Neural crest cell (in vitro differentiated cells): ENCODE data around the gene SNRNP70. TPM values are rescaled to one million over a fixed set of nuclear protein-coding genes. Genes with fewer than 3 reads are reported as not detected.
A peak's percentile ranks its signal among the peaks of the same experiment; 100 is the strongest.

Source experiments
- DNase-seq: peaks from one replicate; pipeline ENCODE4 v3.0.0; 2021; ENCODE audit warnings: low read depth, mixed read lengths, low spot score
- H3K27ac Mint-ChIP-seq: one replicate; pipeline ENCODE4 v1.8.0; 2021; ENCODE audit warnings: mild to moderate bottlenecking, mixed read lengths; ENCODE audit not compliant: unreplicated experiment
- H3K27me3 Mint-ChIP-seq: 2 replicates; pipeline ENCODE4 v1.8.0; 2021; ENCODE audit warnings: low read depth, mild to moderate bottlenecking, mixed read lengths
- H3K36me3 Mint-ChIP-seq: 2 replicates; pipeline ENCODE4 v1.8.0; 2021; ENCODE audit warnings: low read depth, mild to moderate bottlenecking, mixed read lengths
- H3K4me1 Mint-ChIP-seq: 2 replicates; pipeline ENCODE4 v1.8.0; 2021; ENCODE audit warnings: mixed read lengths
- H3K4me3 Mint-ChIP-seq: one replicate; pipeline ENCODE4 v1.8.0; 2021; ENCODE audit warnings: mild to moderate bottlenecking, mixed read lengths
- H3K9me3 Mint-ChIP-seq: 2 replicates; pipeline ENCODE4 v1.8.0; 2021; ENCODE audit warnings: mixed read lengths
- total RNA-seq: library from RNA; stranded (reverse); gene quantifications from 2 replicates; pipeline ENCODE4 v1.2.1, GENCODE V29; 2021
- TF ChIP-seq, protein P1 (sequence below): fragments of 200-600 bp; sonication (generic); conservative IDR thresholded peaks from 2 replicates; pipeline ENCODE4 v1.5.0; 2021; ENCODE audit warnings: antibody characterized with exemption, mild to moderate bottlenecking

SNRNP70 gene
- total RNA-seq, 1 donor from 2014 or later, result 303 TPM

DNA sequence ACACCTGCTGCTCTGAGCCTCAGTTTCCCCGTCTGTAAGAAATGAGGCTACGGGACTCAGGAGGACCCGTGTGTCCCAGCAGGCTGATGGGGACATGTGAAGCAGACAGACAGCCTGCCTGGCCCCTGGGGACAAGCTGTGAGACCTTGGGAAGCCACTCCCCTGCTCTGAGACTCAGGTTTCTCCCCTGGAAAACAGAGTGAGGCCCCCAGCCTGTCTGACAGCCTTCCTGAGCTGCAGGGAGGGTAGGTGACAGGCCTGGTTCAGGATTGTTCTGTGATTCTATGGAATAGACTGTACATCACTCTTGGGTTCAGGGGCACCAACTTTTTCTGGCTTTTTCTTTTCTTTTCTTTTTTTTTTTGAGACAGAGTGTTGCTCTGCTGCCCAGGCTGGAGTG lies 17.7 kb upstream of the SNRNP70 start:
- Mint-ChIP-seq H3K27ac (no peak overlapping the region), H3K4me3 (no peak overlapping the region), H3K4me1 (no peaks in the 10 kb centered on the region), H3K27me3 (peaks cover 86% of the 10 kb centered on the region), H3K36me3 (no peaks in the 10 kb centered on the region), H3K9me3 (peaks cover 13% of the 10 kb centered on the region)
- TF ChIP-seq, protein P1, sequence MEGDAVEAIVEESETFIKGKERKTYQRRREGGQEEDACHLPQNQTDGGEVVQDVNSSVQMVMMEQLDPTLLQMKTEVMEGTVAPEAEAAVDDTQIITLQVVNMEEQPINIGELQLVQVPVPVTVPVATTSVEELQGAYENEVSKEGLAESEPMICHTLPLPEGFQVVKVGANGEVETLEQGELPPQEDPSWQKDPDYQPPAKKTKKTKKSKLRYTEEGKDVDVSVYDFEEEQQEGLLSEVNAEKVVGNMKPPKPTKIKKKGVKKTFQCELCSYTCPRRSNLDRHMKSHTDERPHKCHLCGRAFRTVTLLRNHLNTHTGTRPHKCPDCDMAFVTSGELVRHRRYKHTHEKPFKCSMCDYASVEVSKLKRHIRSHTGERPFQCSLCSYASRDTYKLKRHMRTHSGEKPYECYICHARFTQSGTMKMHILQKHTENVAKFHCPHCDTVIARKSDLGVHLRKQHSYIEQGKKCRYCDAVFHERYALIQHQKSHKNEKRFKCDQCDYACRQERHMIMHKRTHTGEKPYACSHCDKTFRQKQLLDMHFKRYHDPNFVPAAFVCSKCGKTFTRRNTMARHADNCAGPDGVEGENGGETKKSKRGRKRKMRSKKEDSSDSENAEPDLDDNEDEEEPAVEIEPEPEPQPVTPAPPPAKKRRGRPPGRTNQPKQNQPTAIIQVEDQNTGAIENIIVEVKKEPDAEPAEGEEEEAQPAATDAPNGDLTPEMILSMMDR, result no peak
- no peak for DNase-seq

GRCh38 chr19:49069026-49069425 lies 16.2 kb upstream of the SNRNP70 start:
- H3K36me3 Mint-ChIP-seq, result no peaks in the 10 kb centered on the region
- TF ChIP-seq, protein P1, result no peak
- H3K4me1 Mint-ChIP-seq, result peaks cover 5% of the 10 kb centered on the region
- H3K4me3 Mint-ChIP-seq, result no peak overlapping the region
- peaks cover 13% of the 10 kb centered on the region for H3K9me3 Mint-ChIP-seq
- DNase-seq, result no peak
- no peak overlapping the region for H3K27ac Mint-ChIP-seq
- peaks cover 89% of the 10 kb centered on the region for H3K27me3 Mint-ChIP-seq

GRCh38 chr19:49070416-49070815 lies 14.8 kb upstream of the SNRNP70 start:
- Mint-ChIP-seq H3K27me3 (peaks cover 90% of the 10 kb centered on the region), H3K27ac (no peak overlapping the region), H3K36me3 (no peaks in the 10 kb centered on the region), H3K4me1 (peaks cover 5% of the 10 kb centered on the region), H3K4me3 (no peak overlapping the region), H3K9me3 (peaks cover 13% of the 10 kb centered on the region)
- DNase-seq, result no peak
- TF ChIP-seq, protein P1, result no peak

GRCh38 chr19:49071860-49072547 lies 13.2 kb upstream of the SNRNP70 start:
- Mint-ChIP-seq H3K36me3 (no peaks in the 10 kb centered on the region), H3K27me3 (peaks cover 78% of the 10 kb centered on the region), H3K9me3 (peaks cover 13% of the 10 kb centered on the region), H3K4me1 (peaks cover 5% of the 10 kb centered on the region), H3K27ac (no peak overlapping the region), H3K4me3 (no peak overlapping the region)
- peak; percentile 46 for DNase-seq
- TF ChIP-seq, protein P1, result no peak

GRCh38 chr19:49073514-49074378 lies 11.5 kb upstream of the SNRNP70 start:
- Mint-ChIP-seq H3K9me3 (peaks cover 13% of the 10 kb centered on the region), H3K36me3 (no peaks in the 10 kb centered on the region), H3K27ac (no peak overlapping the region), H3K4me1 (peaks cover 5% of the 10 kb centered on the region), H3K4me3 (no peak overlapping the region), H3K27me3 (peaks cover 61% of the 10 kb centered on the region)
- TF ChIP-seq, protein P1, result peak; percentile 27
- no peak for DNase-seq
